ENCODE data around the gene SPART.
"Not testable (repeated sequence)": the region's sequence is repeated elsewhere in the genome, so short reads cannot be mapped to it uniquely, and the experiment has no call there.

The SPART gene

DNA sequence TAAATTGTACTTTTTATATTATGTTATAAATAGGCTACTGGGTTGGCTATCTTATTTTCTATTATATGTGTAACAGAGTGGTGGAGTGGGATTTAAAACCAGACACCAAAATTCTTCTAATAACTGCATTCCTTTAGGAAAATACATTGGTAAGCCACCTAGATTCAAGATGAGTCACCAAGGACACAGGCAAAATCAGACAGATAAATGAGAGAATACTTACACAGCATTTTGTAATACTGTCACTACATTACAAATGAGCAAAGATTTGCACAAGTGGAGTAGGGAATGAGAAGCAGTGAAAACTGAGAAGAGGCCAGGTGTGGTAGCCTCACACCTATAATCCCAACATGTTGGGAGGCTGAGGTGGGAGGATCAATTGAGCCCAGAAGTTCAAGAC lies 6.2 kb upstream of the SPART start:
- no peak for DNase-seq

- DNase-seq: peak; percentile 47
Measured at GRCh38 chr13:36347531-36348210, 1.5 kb upstream of the SPART start.

DNA sequence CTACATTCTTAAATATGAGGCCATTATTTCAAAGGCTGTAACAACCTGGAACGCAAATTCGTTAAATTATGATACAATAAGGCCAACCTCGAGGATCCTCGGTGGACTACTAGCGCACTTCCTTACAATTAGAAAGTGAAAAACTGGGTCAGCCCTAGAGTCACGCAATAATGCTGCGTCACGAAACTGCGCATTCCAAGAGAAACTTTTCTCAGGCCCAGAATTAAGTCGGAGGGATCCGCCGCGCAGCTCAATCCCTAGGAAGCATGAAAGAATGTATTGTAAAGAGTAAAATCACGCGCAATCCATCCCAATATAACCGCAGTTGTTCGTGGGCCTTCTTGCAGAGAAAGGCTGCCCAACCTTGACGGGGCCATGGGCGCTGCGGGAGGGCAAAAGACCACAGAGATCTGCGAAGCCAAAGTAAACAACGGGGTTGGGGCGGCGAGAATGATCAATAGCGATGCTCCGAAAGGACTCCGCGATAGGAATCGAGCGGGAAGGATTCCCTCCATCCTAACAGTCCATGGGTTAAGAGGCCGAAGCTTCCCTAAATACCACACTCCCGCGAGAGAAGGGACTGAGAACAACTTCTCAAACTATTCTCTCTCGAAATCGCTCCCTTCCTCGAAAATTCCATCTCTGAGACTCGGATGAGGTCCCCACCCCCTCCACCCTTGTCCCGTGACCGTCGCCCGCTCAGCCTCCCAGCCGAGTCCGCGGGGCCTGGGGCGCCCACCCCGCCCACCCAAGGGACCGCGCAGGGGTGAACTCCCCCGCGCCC lies 564 bp downstream of the SPART start:
- peak; percentile 83 to 85 for DNase-seq

DNA sequence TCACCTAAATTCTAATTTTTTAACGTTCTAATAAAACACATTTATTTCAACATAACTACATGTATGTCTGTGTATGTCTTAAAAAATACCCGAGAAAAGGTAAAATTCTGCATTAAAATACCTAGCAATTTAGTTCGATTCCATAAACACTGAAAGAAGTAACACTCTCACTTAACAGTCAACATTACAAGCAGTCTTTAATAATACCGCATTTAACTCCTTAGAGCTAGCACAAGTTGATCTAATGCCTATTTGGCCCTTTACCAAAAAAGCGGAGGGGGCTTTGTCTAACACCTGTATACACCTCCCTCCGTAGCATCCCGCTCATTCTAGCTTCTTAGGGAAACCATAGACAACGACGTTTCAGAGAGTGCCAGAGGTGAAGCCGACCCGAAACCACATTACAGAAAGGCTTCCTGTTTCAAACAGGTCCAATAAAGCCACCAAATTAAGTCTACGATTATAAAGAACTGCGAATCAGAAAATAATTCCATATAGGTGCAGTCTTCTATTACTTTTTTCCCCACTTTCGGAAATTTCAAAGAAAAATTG lies 1.2 kb downstream of the SPART start:
- DNase-seq: peak in 1 of 2 donors; percentile 9

DNA sequence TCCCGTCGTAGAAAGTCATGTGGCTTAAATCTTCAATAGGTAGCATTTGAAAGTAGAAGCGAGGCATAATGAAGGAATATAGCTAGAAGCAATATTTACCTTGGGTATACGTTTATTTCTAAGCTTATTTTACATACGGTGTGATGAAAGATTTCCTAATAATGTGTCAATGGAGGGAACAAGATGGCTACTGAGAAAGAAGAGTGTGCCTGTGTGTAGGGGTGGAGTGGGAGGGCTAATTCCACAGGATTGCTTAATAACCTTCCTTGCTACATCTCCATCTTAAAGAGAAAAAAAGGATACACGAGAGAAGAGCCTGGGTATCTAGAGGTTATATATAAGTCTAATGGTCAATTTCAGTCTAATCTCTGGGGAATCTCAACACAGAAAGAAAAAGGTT lies 2.0 kb downstream of the SPART start:
- DNase-seq: peak; percentile 83 to 84

- DNase-seq: no peak
Measured at GRCh38 chr13:36343766-36344165, 2.4 kb downstream of the SPART start.

- no peak for DNase-seq
Measured at GRCh38 chr13:36342715-36343114, 3.5 kb downstream of the SPART start.

- DNase-seq: no peak
Measured at GRCh38 chr13:36341718-36342117, 4.5 kb downstream of the SPART start.

GRCh38 chr13:36339600-36340155 lies 6.5 kb downstream of the SPART start:
- DNase-seq: no peak

GRCh38 chr13:36337938-36338641 lies 8.1 kb downstream of the SPART start:
- DNase-seq: no peak

DNA sequence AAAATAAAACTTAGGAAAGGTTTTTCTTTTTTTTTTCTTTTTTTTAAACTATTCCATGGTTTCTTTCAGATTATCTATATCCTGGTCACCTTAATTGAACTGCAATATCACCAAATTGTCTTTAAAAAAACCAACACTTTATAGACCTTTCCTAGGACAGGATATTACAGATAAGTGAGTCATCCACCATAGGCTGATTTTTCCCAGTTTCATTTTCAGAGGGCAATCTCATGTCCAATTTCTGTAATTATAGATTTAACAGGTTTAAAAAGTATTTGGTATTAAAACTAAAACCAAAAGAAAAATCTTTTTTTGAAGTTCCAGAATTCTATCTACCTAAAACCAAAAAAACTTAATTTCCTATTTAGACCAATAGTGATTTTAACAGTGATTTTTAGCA lies 13.2 kb downstream of the SPART start:
- peak; percentile 49 to 57 for DNase-seq

- DNase-seq: not testable (repeated sequence)
Measured at GRCh38 chr13:36332255-36332654, 13.9 kb downstream of the SPART start.

GRCh38 chr13:36331280-36331679 lies 14.9 kb downstream of the SPART start:
- DNase-seq: no peak

DNA sequence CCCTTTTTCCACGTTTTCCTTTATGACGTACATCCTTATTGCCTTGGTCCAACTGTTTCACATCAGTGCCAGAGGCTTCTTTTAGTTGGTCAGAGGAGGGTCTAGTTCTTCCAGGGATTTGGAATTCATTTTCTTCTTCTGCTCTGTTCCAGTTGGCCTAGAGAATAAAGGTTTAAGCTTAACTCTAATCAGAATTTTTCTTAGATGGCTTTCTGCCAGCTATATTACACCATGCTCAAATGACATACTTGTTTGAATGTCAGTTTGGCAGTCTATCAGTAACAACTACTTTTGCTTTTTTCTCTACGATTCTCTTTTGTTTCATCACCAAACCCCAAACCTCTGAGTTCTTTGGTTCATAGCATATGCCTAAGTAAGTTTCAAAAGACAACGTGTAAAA lies 16.8 kb downstream of the SPART start:
- no peak for DNase-seq

- DNase-seq: no peak
Measured at GRCh38 chr13:36328821-36329220, 17.4 kb downstream of the SPART start.

- no peak for DNase-seq
Measured at GRCh38 chr13:36325912-36326311, 20.3 kb downstream of the SPART start.

GRCh38 chr13:36324881-36325280 lies 21.3 kb downstream of the SPART start:
- DNase-seq: not testable (repeated sequence)

GRCh38 chr13:36323951-36324566 lies 22.1 kb downstream of the SPART start:
- no peak for DNase-seq

DNA sequence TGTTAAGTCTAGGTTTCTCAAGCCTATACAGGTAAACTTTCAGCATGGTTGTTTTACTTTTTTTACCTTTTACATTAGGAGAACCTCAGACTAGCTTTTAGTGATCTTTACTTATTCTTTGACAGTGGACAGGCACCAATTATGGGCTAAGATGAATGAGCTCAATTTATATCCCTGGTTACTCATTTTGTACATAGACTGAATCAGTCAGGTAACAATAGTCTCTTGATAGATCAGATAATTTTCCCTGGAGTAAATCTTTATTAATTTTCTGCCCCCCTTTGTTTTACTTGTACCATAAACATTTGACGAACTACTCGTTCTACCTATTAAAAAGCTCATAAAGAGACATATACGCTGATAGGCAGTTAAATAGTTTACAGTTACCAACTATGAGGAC lies 22.8 kb downstream of the SPART start:
- no peak for DNase-seq

- not testable (repeated sequence) for DNase-seq
Measured at GRCh38 chr13:36319793-36320192, 26.4 kb downstream of the SPART start.

- no peak for DNase-seq
Measured at GRCh38 chr13:36313047-36313969, 32.9 kb downstream of the SPART start.
